ENCODE results near the gene CLEC10A.
"Not testable (repeated sequence)": the region's sequence is repeated elsewhere in the genome, so short reads cannot be mapped to it uniquely, and the experiment has no call there.

Gene CLEC10A

GRCh38 chr17:7088442-7088841 is 8.4 kb upstream of the CLEC10A start:
- not testable (repeated sequence) for H3K27ac ChIP-seq (ENCODE audit: low read length); H3K9me3 ChIP-seq (ENCODE audit: insufficient read depth, low read depth, low read length); H3K4me1 ChIP-seq (ENCODE audit: insufficient read depth, low read length); H3K27me3 ChIP-seq (ENCODE audit: insufficient read depth, low read length); H3K36me3 ChIP-seq (ENCODE audit: insufficient read depth, low read depth, low read length); H3K4me3 ChIP-seq (ENCODE audit: low read length); H3K9ac ChIP-seq (ENCODE audit: low read depth, low read length)

- no peaks in the 10 kb centered on the region for H3K4me1 ChIP-seq (ENCODE audit: insufficient read depth, low read length)
- H3K9ac ChIP-seq (ENCODE audit: low read depth, low read length) = no peak overlapping the region
- no peaks in the 10 kb centered on the region for H3K9me3 ChIP-seq (ENCODE audit: insufficient read depth, low read depth, low read length)
- no peaks in the 10 kb centered on the region for H3K36me3 ChIP-seq (ENCODE audit: insufficient read depth, low read depth, low read length)
- H3K4me3 ChIP-seq (ENCODE audit: low read length) = no peak overlapping the region
- no peak overlapping the region for H3K27ac ChIP-seq (ENCODE audit: low read length)
- H3K27me3 ChIP-seq (ENCODE audit: insufficient read depth, low read length) = no peaks in the 10 kb centered on the region
Measured at GRCh38 chr17:7084088-7084487, 4.0 kb upstream of the CLEC10A start.

- Histone ChIP-seq H3K9me3 (ENCODE audit: insufficient read depth, low read depth, low read length) (no peaks in the 10 kb centered on the region), H3K9ac (ENCODE audit: low read depth, low read length) (no peak overlapping the region), H3K27me3 (ENCODE audit: insufficient read depth, low read length) (no peaks in the 10 kb centered on the region), H3K36me3 (ENCODE audit: insufficient read depth, low read depth, low read length) (no peaks in the 10 kb centered on the region), H3K27ac (ENCODE audit: low read length) (no peak overlapping the region), H3K4me1 (ENCODE audit: insufficient read depth, low read length) (no peaks in the 10 kb centered on the region), H3K4me3 (ENCODE audit: low read length) (no peak overlapping the region)
Measured at GRCh38 chr17:7083592-7083991, 3.5 kb upstream of the CLEC10A start.

- Histone ChIP-seq H3K9ac (ENCODE audit: low read depth, low read length) (no peak overlapping the region), H3K36me3 (ENCODE audit: insufficient read depth, low read depth, low read length) (no peaks in the 10 kb centered on the region), H3K27me3 (ENCODE audit: insufficient read depth, low read length) (no peaks in the 10 kb centered on the region), H3K4me3 (ENCODE audit: low read length) (no peak overlapping the region), H3K27ac (ENCODE audit: low read length) (no peak overlapping the region), H3K4me1 (ENCODE audit: insufficient read depth, low read length) (no peaks in the 10 kb centered on the region), H3K9me3 (ENCODE audit: insufficient read depth, low read depth, low read length) (no peaks in the 10 kb centered on the region)
Measured at GRCh38 chr17:7081341-7082062, 1.5 kb upstream of the CLEC10A start.

- Histone ChIP-seq H3K27ac (ENCODE audit: low read length) (no peak overlapping the region), H3K36me3 (ENCODE audit: insufficient read depth, low read depth, low read length) (no peaks in the 10 kb centered on the region)
Measured at GRCh38 chr17:7080456-7081041, 498 bp upstream of the CLEC10A start.

GRCh38 chr17:7078711-7079110 is 1.3 kb downstream of the CLEC10A start:
- Histone ChIP-seq H3K9me3 (ENCODE audit: insufficient read depth, low read depth, low read length) (no peaks in the 10 kb centered on the region), H3K9ac (ENCODE audit: low read depth, low read length) (no peak overlapping the region), H3K27me3 (ENCODE audit: insufficient read depth, low read length) (no peaks in the 10 kb centered on the region), H3K4me1 (ENCODE audit: insufficient read depth, low read length) (no peaks in the 10 kb centered on the region), H3K27ac (ENCODE audit: low read length) (no peak overlapping the region), H3K36me3 (ENCODE audit: insufficient read depth, low read depth, low read length) (no peaks in the 10 kb centered on the region), H3K4me3 (ENCODE audit: low read length) (no peak overlapping the region)

More at GRCh38 chr17:7080456-7081041, 498 bp upstream of the CLEC10A start:
- Histone ChIP-seq H3K27me3 (ENCODE audit: insufficient read depth, low read length) (no peaks in the 10 kb centered on the region), H3K4me3 (ENCODE audit: low read length) (no peak overlapping the region), H3K4me1 (ENCODE audit: insufficient read depth, low read length) (no peaks in the 10 kb centered on the region), H3K9ac (ENCODE audit: low read depth, low read length) (no peak overlapping the region), H3K9me3 (ENCODE audit: insufficient read depth, low read depth, low read length) (no peaks in the 10 kb centered on the region)

GRCh38 chr17:7077911-7078546 is 2.0 kb downstream of the CLEC10A start:
- Histone ChIP-seq H3K9ac (ENCODE audit: low read depth, low read length) (no peak overlapping the region), H3K4me1 (ENCODE audit: insufficient read depth, low read length) (no peaks in the 10 kb centered on the region), H3K36me3 (ENCODE audit: insufficient read depth, low read depth, low read length) (no peaks in the 10 kb centered on the region), H3K27me3 (ENCODE audit: insufficient read depth, low read length) (no peaks in the 10 kb centered on the region), H3K4me3 (ENCODE audit: low read length) (no peak overlapping the region), H3K27ac (ENCODE audit: low read length) (no peak overlapping the region), H3K9me3 (ENCODE audit: insufficient read depth, low read depth, low read length) (no peaks in the 10 kb centered on the region)

- H3K9ac ChIP-seq (ENCODE audit: low read depth, low read length) = no peak overlapping the region
- H3K4me3 ChIP-seq (ENCODE audit: low read length) = no peak overlapping the region
- no peaks in the 10 kb centered on the region; the same call in 1 of the 2 replicates for H3K27me3 ChIP-seq (ENCODE audit: insufficient read depth, low read length)
- no peaks in the 10 kb centered on the region for H3K4me1 ChIP-seq (ENCODE audit: insufficient read depth, low read length)
- no peaks in the 10 kb centered on the region for H3K9me3 ChIP-seq (ENCODE audit: insufficient read depth, low read depth, low read length)
- no peak overlapping the region for H3K27ac ChIP-seq (ENCODE audit: low read length)
- H3K36me3 ChIP-seq (ENCODE audit: insufficient read depth, low read depth, low read length) = no peaks in the 10 kb centered on the region
Measured at GRCh38 chr17:7074931-7075330, 5.1 kb downstream of the CLEC10A start.

GRCh38 chr17:7072406-7072805 is 7.6 kb downstream of the CLEC10A start:
- no peaks in the 10 kb centered on the region for H3K36me3 ChIP-seq (ENCODE audit: insufficient read depth, low read depth, low read length)
- H3K9ac ChIP-seq (ENCODE audit: low read depth, low read length) = no peak overlapping the region
- H3K4me1 ChIP-seq (ENCODE audit: insufficient read depth, low read length) = no peaks in the 10 kb centered on the region
- H3K9me3 ChIP-seq (ENCODE audit: insufficient read depth, low read depth, low read length) = peaks cover 11% of the 10 kb centered on the region
- H3K4me3 ChIP-seq (ENCODE audit: low read length) = no peak overlapping the region
- H3K27ac ChIP-seq (ENCODE audit: low read length) = no peak overlapping the region
- no peaks in the 10 kb centered on the region; the same call in 1 of the 2 replicates for H3K27me3 ChIP-seq (ENCODE audit: insufficient read depth, low read length)

GRCh38 chr17:7070712-7071111 is 9.3 kb downstream of the CLEC10A start:
- Histone ChIP-seq H3K27me3 (ENCODE audit: insufficient read depth, low read length) (no peaks in the 10 kb centered on the region; the same call in 1 of the 2 replicates), H3K4me1 (ENCODE audit: insufficient read depth, low read length) (no peaks in the 10 kb centered on the region), H3K9me3 (ENCODE audit: insufficient read depth, low read depth, low read length) (peaks cover 16% of the 10 kb centered on the region), H3K9ac (ENCODE audit: low read depth, low read length) (no peak overlapping the region), H3K27ac (ENCODE audit: low read length) (no peak overlapping the region), H3K36me3 (ENCODE audit: insufficient read depth, low read depth, low read length) (no peaks in the 10 kb centered on the region), H3K4me3 (ENCODE audit: low read length) (no peak overlapping the region)

GRCh38 chr17:7068268-7068667 is 11.8 kb downstream of the CLEC10A start:
- Histone ChIP-seq H3K4me1 (ENCODE audit: insufficient read depth, low read length) (no peaks in the 10 kb centered on the region), H3K9ac (ENCODE audit: low read depth, low read length) (no peak overlapping the region), H3K9me3 (ENCODE audit: insufficient read depth, low read depth, low read length) (peaks cover 16% of the 10 kb centered on the region), H3K27me3 (ENCODE audit: insufficient read depth, low read length) (no peaks in the 10 kb centered on the region; the same call in 1 of the 2 replicates), H3K36me3 (ENCODE audit: insufficient read depth, low read depth, low read length) (no peaks in the 10 kb centered on the region), H3K27ac (ENCODE audit: low read length) (no peak overlapping the region), H3K4me3 (ENCODE audit: low read length) (no peak overlapping the region)

GRCh38 chr17:7067198-7067597 is 12.9 kb downstream of the CLEC10A start:
- no peak overlapping the region for H3K4me3 ChIP-seq (ENCODE audit: low read length)
- H3K27ac ChIP-seq (ENCODE audit: low read length) = no peak overlapping the region
- no peaks in the 10 kb centered on the region; the same call in 1 of the 2 replicates for H3K27me3 ChIP-seq (ENCODE audit: insufficient read depth, low read length)
- H3K36me3 ChIP-seq (ENCODE audit: insufficient read depth, low read depth, low read length) = no peaks in the 10 kb centered on the region
- H3K4me1 ChIP-seq (ENCODE audit: insufficient read depth, low read length) = no peaks in the 10 kb centered on the region
- no peak overlapping the region for H3K9ac ChIP-seq (ENCODE audit: low read depth, low read length)
- peaks cover 16% of the 10 kb centered on the region for H3K9me3 ChIP-seq (ENCODE audit: insufficient read depth, low read depth, low read length)

Data from iPS-20b (cell line).